Panc1 (cell line): ENCODE results near the gene EAF2. TPM values are rescaled to one million over a fixed set of nuclear protein-coding genes. Genes with fewer than 3 reads are reported as not detected.

Experiments
- ATAC-seq: fragments of 200-7000 bp; cut with Tn5 transposase; 2 replicates; pipeline ENCODE4 v1.9.1; 2020; ENCODE audit warnings: mild to moderate bottlenecking, moderate library complexity
- BruUV-seq: library from RNA; stranded (reverse); fragments of 400-500 nt; replicated peaks from 2 replicates; lab custom pipeline; 2021; lab: Mats Ljungman, UMichigan
- CTCF ChIA-PET: fragments of 300-600 bp; sonication (Branson Sonifier 250); formaldehyde crosslinking; loops from one replicate; lab custom pipeline; 2022; ENCODE audit warnings: antibody characterized with exemption; lab: Charles Lee
- POLR2A ChIA-PET: fragments of 300-600 bp; sonication (Branson Sonifier 250); formaldehyde crosslinking; loops from one replicate; lab custom pipeline; 2022; ENCODE audit warnings: antibody characterized with exemption; lab: Charles Lee
- DNase-seq: peaks from one replicate; pipeline ENCODE4 v3.0.0-alpha.2; 2010; ENCODE audit warnings: low read depth, low spot score
- H3K27ac ChIP-seq: 2 replicates; pipeline ENCODE4 v1.5.1; 2011; ENCODE audit warnings: mild to moderate bottlenecking, low read length, inconsistent platforms
- H3K27me3 ChIP-seq: fragments of 200-500 bp; sonication (Bioruptor generic); 2 replicates; pipeline ENCODE4 v1.6.0; 2014; ENCODE audit warnings: low read length, inconsistent platforms; ENCODE audit not compliant: control insufficient read depth, insufficient read depth
- H3K36me3 ChIP-seq: fragments of 200-500 bp; sonication (Bioruptor generic); 2 replicates; pipeline ENCODE4 v1.5.1; 2014; ENCODE audit warnings: inconsistent platforms, mild to moderate bottlenecking, low read length, moderate library complexity; ENCODE audit not compliant: control insufficient read depth, insufficient read depth
- H3K4me1 ChIP-seq: 2 replicates; pipeline ENCODE4 v1.5.1; 2011; ENCODE audit warnings: inconsistent platforms, mild to moderate bottlenecking, low read length, moderate library complexity; ENCODE audit not compliant: control insufficient read depth, insufficient read depth
- H3K4me3 ChIP-seq, 2 experiments: 2 replicates each; pipeline ENCODE4 v1.5.1; 2011 to 2012; ENCODE audit warnings: low read depth in 2 of 2, low read length in 2 of 2, mild to moderate bottlenecking in 2 of 2, inconsistent platforms in 1 of 2, moderate library complexity in 1 of 2
- H3K9me3 ChIP-seq: fragments of 200-500 bp; sonication (Bioruptor generic); 2 replicates; pipeline ENCODE4 v1.5.1; 2014; ENCODE audit warnings: low read depth, mild to moderate bottlenecking, inconsistent platforms, low read length, moderate library complexity; ENCODE audit not compliant: control insufficient read depth, insufficient read depth
- POLR2AphosphoS5 ChIP-seq: IDR thresholded peaks from 2 replicates; pipeline ENCODE4 v1.6.1; 2012; ENCODE audit warnings: mild to moderate bottlenecking, low read depth, low read length, moderate library complexity
- REST ChIP-seq, 2 experiments: IDR thresholded peaks; 2 replicates each; pipeline ENCODE4 v1.6.1; 2011 to 2012; ENCODE audit warnings: low read depth in 2 of 2, control low read depth in 1 of 2, low read length in 1 of 2, mild to moderate bottlenecking in 1 of 2, moderate library complexity in 1 of 2; ENCODE audit not compliant: insufficient read depth in 1 of 2
- SIN3A ChIP-seq: IDR thresholded peaks from 2 replicates; pipeline ENCODE4 v1.6.1; 2012; ENCODE audit warnings: low read depth, mild to moderate bottlenecking, low read length, moderate library complexity, borderline replicate concordance; ENCODE audit not compliant: insufficient read depth
- TCF7L2 ChIP-seq: IDR thresholded peaks from 2 replicates; pipeline ENCODE4 v1.6.1; 2011; ENCODE audit warnings: mild to moderate bottlenecking, low read depth, low read length, inconsistent platforms
- in situ Hi-C: cut with HindIII; loops from 2 replicates; pipeline ENCODE4 v1.10.0; 2016; ENCODE audit warnings: low sequenced_read_pairs, low pct_unique_long_range_greater_than_20kb
- intact Hi-C: fragments of 100-400 bp; cut with micrococcal nuclease; formaldehyde crosslinking; loops from one replicate; pipeline ENCODE4 v1.10.0; 2022; ENCODE audit not compliant: unreplicated experiment
- total RNA-seq: library from RNA; stranded (reverse); gene quantifications from one replicate; pipeline ENCODE4 v1.2.1, GENCODE V29; 2021; ENCODE audit not compliant: unreplicated experiment
- TF ChIP-seq, protein P1 (sequence below): fragments of 450-650 bp; IDR thresholded peaks from 2 replicates; pipeline ENCODE4 v1.5.1; 2017; ENCODE audit warnings: mild to moderate bottlenecking

Gene EAF2
- total RNA-seq, 1 experiment from 2014 or later: 5.3 TPM

DNA sequence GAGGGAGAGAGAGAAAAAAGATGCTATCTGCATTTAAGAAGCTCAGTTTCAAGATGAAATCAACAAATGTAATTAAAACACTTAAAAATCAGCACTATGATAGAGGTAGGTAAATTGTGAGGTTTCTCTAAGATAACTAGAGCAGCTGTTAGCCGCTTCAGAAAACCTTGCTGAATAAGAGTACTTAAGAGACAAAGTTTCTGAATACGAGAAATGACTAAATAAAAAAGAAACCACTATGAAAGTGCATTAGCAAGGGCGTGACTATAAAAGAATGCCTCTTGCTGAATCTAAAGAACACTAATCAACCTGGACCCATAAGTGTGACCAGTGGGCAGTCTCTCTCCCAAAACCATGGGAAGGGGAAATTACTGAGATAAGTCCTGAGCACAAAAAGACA lies 41.9 kb upstream of the EAF2 start:
- CTCF ChIA-PET: interaction anchor here (0.7 kb wide), 1 partner anchor 1190 kb away, joined by 3 read pairs; no protein-coding TSS in a partner anchor
- no peak for ATAC-seq

GRCh38 chr3:121794264-121794983 lies 40.6 kb upstream of the EAF2 start:
- no peaks in the 10 kb centered on the region for H3K4me1 ChIP-seq
- DNase-seq (no peak), ATAC-seq (no peak)
- H3K27me3 ChIP-seq: no peaks in the 10 kb centered on the region
- BruUV-seq: no TSS peak
- intact Hi-C loops: no loop called here
- POLR2A ChIA-PET: no interaction called here
- H3K27ac ChIP-seq: no peak overlapping the region
- in situ Hi-C loops: no loop called here
- CTCF ChIA-PET: no interaction called here
- no peaks in the 10 kb centered on the region for H3K9me3 ChIP-seq
- TF ChIP-seq TCF7L2 (no peak), POLR2AphosphoS5 (no peak), SIN3A (no peak), REST (IDR thresholded peaks at IDR 0.05; ENCODE audit: insufficient read depth in 1 of 2, low read depth in 2 of 2, low read length in 1 of 2) (no peak)
- TF ChIP-seq, protein P1, sequence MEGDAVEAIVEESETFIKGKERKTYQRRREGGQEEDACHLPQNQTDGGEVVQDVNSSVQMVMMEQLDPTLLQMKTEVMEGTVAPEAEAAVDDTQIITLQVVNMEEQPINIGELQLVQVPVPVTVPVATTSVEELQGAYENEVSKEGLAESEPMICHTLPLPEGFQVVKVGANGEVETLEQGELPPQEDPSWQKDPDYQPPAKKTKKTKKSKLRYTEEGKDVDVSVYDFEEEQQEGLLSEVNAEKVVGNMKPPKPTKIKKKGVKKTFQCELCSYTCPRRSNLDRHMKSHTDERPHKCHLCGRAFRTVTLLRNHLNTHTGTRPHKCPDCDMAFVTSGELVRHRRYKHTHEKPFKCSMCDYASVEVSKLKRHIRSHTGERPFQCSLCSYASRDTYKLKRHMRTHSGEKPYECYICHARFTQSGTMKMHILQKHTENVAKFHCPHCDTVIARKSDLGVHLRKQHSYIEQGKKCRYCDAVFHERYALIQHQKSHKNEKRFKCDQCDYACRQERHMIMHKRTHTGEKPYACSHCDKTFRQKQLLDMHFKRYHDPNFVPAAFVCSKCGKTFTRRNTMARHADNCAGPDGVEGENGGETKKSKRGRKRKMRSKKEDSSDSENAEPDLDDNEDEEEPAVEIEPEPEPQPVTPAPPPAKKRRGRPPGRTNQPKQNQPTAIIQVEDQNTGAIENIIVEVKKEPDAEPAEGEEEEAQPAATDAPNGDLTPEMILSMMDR: no peak
- H3K4me3 ChIP-seq: no peak overlapping the region
- H3K36me3 ChIP-seq: peaks cover 38% of the 10 kb centered on the region

More for the DNA sequence above, 41.9 kb upstream of the EAF2 start:
- in situ Hi-C loops (no loop called here), intact Hi-C loops (no loop called here)
- no TSS peak for BruUV-seq
- H3K4me1 ChIP-seq: no peaks in the 10 kb centered on the region
- no peaks in the 10 kb centered on the region for H3K27me3 ChIP-seq
- TF ChIP-seq, protein P1: no peak
- TF ChIP-seq POLR2AphosphoS5 (no peak), TCF7L2 (no peak), REST (IDR thresholded peaks at IDR 0.05; ENCODE audit: insufficient read depth in 1 of 2, low read depth in 2 of 2, low read length in 1 of 2) (no peak), SIN3A (no peak)
- no peak overlapping the region for H3K27ac ChIP-seq
- no peak overlapping the region for H3K4me3 ChIP-seq
- peaks cover 39% of the 10 kb centered on the region for H3K36me3 ChIP-seq
- no peak for DNase-seq
- no peaks in the 10 kb centered on the region for H3K9me3 ChIP-seq
- POLR2A ChIA-PET: no interaction called here
